Naive thymus-derived CD4-positive, alpha-beta T cell (primary cell): ENCODE measurements around the gene TUBGCP2. TPM values are rescaled to one million over a fixed set of nuclear protein-coding genes. Genes with fewer than 3 reads are reported as not detected.

ENCODE experiments used
- ATAC-seq: fragments of 150-1000 bp; cut with Tn5 transposase; 2 replicates; pipeline ENCODE4 v1.10.0; 2021; ENCODE audit warnings: mild to moderate bottlenecking, moderate library complexity
- CTCF ChIA-PET: fragments of 350-600 bp; sonication (Branson Sonifier 250); formaldehyde crosslinking; loops from one replicate; lab custom pipeline; 2021; ENCODE audit warnings: antibody characterized with exemption; lab: Charles Lee
- POLR2A ChIA-PET: fragments of 350-600 bp; sonication (Branson Sonifier 250); formaldehyde crosslinking; loops from one replicate; lab custom pipeline; 2021; ENCODE audit warnings: antibody characterized with exemption, inconsistent platforms; lab: Charles Lee
- DNase-seq, 9 donors: peaks; one replicate each; pipeline versions ENCODE4 v3.0.0 to v3.0.0-alpha.2; 2020 to 2022; ENCODE audit warnings: mixed read lengths in 1 of 9
- H3K27ac ChIP-seq: one replicate; pipeline ENCODE4 v1.7.0; 2013; ENCODE audit warnings: mild to moderate bottlenecking, low read depth, low read length, moderate library complexity
- H3K27me3 ChIP-seq, 2 donors: one replicate each; pipeline ENCODE4 v1.7.0; 2013; ENCODE audit warnings: low read length in 2 of 2, mild to moderate bottlenecking in 2 of 2, moderate library complexity in 2 of 2; ENCODE audit not compliant: control insufficient read depth in 2 of 2, insufficient read depth in 2 of 2
- H3K36me3 ChIP-seq, 3 experiments: 1 replicate in 2 of 3; 2 replicates in 1 of 3; pipeline ENCODE4 v1.7.0; 2013; ENCODE audit warnings: low read length in 3 of 3, mild to moderate bottlenecking in 3 of 3, moderate library complexity in 1 of 3; ENCODE audit not compliant: insufficient read depth in 3 of 3, control insufficient read depth in 2 of 3
- H3K4me1 ChIP-seq, 2 donors: one replicate each; pipeline ENCODE4 v1.7.0; 2013; ENCODE audit warnings: low read length in 2 of 2, mild to moderate bottlenecking in 2 of 2, moderate library complexity in 1 of 2; ENCODE audit not compliant: control insufficient read depth in 2 of 2, insufficient read depth in 2 of 2
- H3K4me3 ChIP-seq: 2 replicates; pipeline ENCODE4 v1.7.0; 2013; ENCODE audit warnings: mild to moderate bottlenecking, low read length
- H3K9me3 ChIP-seq, 3 experiments: 1 replicate in 2 of 3; 2 replicates in 1 of 3; pipeline ENCODE4 v1.7.0; 2013; ENCODE audit warnings: low read length in 3 of 3; ENCODE audit not compliant: control insufficient read depth in 2 of 3
- H3K27ac Mint-ChIP-seq, 9 donors: one replicate each; pipeline ENCODE4 v1.8.0; 2020 to 2022; ENCODE audit warnings: mixed read lengths in 9 of 9, mild to moderate bottlenecking in 8 of 9, moderate library complexity in 5 of 9, inconsistent platforms in 2 of 9
- H3K27me3 Mint-ChIP-seq, 5 donors: one replicate each; pipeline ENCODE4 v1.8.0; 2021 to 2022; ENCODE audit warnings: mixed read lengths in 5 of 5, mild to moderate bottlenecking in 1 of 5
- H3K36me3 Mint-ChIP-seq, 5 donors: one replicate each; pipeline ENCODE4 v1.8.0; 2020 to 2022; ENCODE audit warnings: mixed read lengths in 5 of 5, mild to moderate bottlenecking in 3 of 5, inconsistent platforms in 1 of 5
- H3K4me1 Mint-ChIP-seq, 7 donors: one replicate each; pipeline ENCODE4 v1.8.0; 2020 to 2022; ENCODE audit warnings: mixed read lengths in 7 of 7, mild to moderate bottlenecking in 3 of 7, inconsistent platforms in 1 of 7
- H3K4me3 Mint-ChIP-seq, 10 donors: one replicate each; pipeline ENCODE4 v1.8.0; 2020 to 2022; ENCODE audit warnings: mild to moderate bottlenecking in 10 of 10, mixed read lengths in 10 of 10, moderate library complexity in 6 of 10, inconsistent platforms in 2 of 10
- H3K9me3 Mint-ChIP-seq, 11 donors: one replicate each; pipeline ENCODE4 v1.8.0; 2020 to 2022; ENCODE audit warnings: mixed read lengths in 11 of 11, mild to moderate bottlenecking in 4 of 11, inconsistent platforms in 1 of 11, moderate library complexity in 1 of 11
- intact Hi-C, 2 donors: fragments of 100-400 bp; cut with micrococcal nuclease; formaldehyde crosslinking; loops; one replicate each; pipeline ENCODE4 v1.15.1; 2023
- polyA plus RNA-seq, 2 donors: library from polyadenylated mRNA; unstranded; fragments of 300-500 nt; fragmentation: Illumina TruSeq; gene quantifications; one replicate each; pipeline ENCODE4 v1.2.3, GENCODE V29; 2021
- total RNA-seq, 6 experiments: library from RNA in 5 of 6; stranded (reverse) in 5 of 6; gene quantifications; 1 replicate in 5 of 6; 2 replicates in 1 of 6; pipeline ENCODE4 v1.2.3 and lab custom pipeline; 2021 to 2026

The TUBGCP2 gene
- total and polyA plus RNA-seq, 7 experiments from 2014 or later = 29.6 to 97.0 (median 67.7) TPM

GRCh38 chr10:133336577-133337369 lies 28.1 kb upstream of the TUBGCP2 start, which contains the start of gene CALY:
CALY (minus strand) TSS chr10:133336896; CDS start chr10:133328989, 7,907 bp downstream.
- intact Hi-C loops = loop anchor here in 1 of 2 donors (1.0 to 2.0 kb wide), 2 partner anchors 21 to 58 kb away; partner anchors contain the start of gene MTG1
- Histone ChIP-seq H3K27me3 (no peaks in the 10 kb centered on the region), H3K4me3 (peak within 1 kb of the TSS; percentile 65), H3K36me3 (no peaks in the 10 kb centered on the region), H3K27ac (peak within 1 kb of the TSS; percentile 78), H3K4me1 (peaks cover 10 to 20% of the 10 kb centered on the region in 2 donors), H3K9me3 (no peaks in the 10 kb centered on the region)
- peaks cover 0 to 35% (median 3%) of the 10 kb centered on the region in 5 donors for H3K27me3 Mint-ChIP-seq
- peak; percentile 79 for ATAC-seq
- peaks cover 0 to 5% (median 0%) of the 10 kb centered on the region in 7 donors for H3K4me1 Mint-ChIP-seq
- no peaks in the 10 kb centered on the region for H3K36me3 Mint-ChIP-seq
- H3K4me3 Mint-ChIP-seq = peak within 1 kb of the TSS in 9 of 10 donors; percentile 48 to 84 (median 68)
- CTCF ChIA-PET = interaction anchor here (1.2 to 1.4 kb wide), 2 partner anchors 41 to 53 kb away, joined by 3 to 4 read pairs; no protein-coding TSS in a partner anchor
- H3K9me3 Mint-ChIP-seq = peaks cover 0 to 8% (median 0%) of the 10 kb centered on the region in 11 donors
- H3K27ac Mint-ChIP-seq = peak within 1 kb of the TSS in 8 of 9 donors; percentile 50 to 93 (median 74)
- POLR2A ChIA-PET = interaction anchor here (0.7 to 3.4 kb wide), 6 partner anchors 9 to 78 kb away, joined by 3 to 16 read pairs (median 4); partner anchors contain the start of genes TUBGCP2 and ZNF511
- DNase-seq = peak; percentile 69 to 94 (median 91)

- ChIA-PET POLR2A (interaction anchor here (0.9 to 3.4 kb wide), 6 partner anchors 9 to 53 kb away, joined by 3 to 16 read pairs (median 4); partner anchors contain the start of genes TUBGCP2 and ZNF511), CTCF (interaction anchor here (1.2 to 1.4 kb wide), 2 partner anchors 42 to 53 kb away, joined by 3 to 4 read pairs; no protein-coding TSS in a partner anchor)
- peaks cover 0 to 36% (median 0%) of the 10 kb centered on the region in 5 donors for H3K27me3 Mint-ChIP-seq
Measured at GRCh38 chr10:133336118-133336576, 27.5 kb upstream of the TUBGCP2 start.

GRCh38 chr10:133335246-133336117 lies 26.8 kb upstream of the TUBGCP2 start:
- peak overlapping the region in 8 of 9 donors; percentile 50 to 93 (median 78) for H3K27ac Mint-ChIP-seq
- DNase-seq = peak; percentile 56 to 95 (median 81)
- H3K4me1 ChIP-seq = peaks cover 10 to 20% of the 10 kb centered on the region in 2 donors
- ChIA-PET POLR2A (interaction anchor here (0.6 to 3.4 kb wide), 8 partner anchors 8 to 56 kb away, joined by 3 to 16 read pairs (median 3); partner anchors contain the start of gene ECHS1), CTCF (interaction anchor here (1.4 kb wide), 1 partner anchor 54 kb away, joined by 3 read pairs; no protein-coding TSS in a partner anchor)
- H3K36me3 Mint-ChIP-seq = no peaks in the 10 kb centered on the region
- H3K36me3 ChIP-seq = no peaks in the 10 kb centered on the region
- peaks cover 0 to 41% (median 0%) of the 10 kb centered on the region in 5 donors for H3K27me3 Mint-ChIP-seq
- H3K4me3 Mint-ChIP-seq = peak overlapping the region in 9 of 10 donors; percentile 48 to 81 (median 68)
- intact Hi-C loops = loop anchor here in 1 of 2 donors (1.0 to 2.0 kb wide), 5 partner anchors 26 to 59 kb away; partner anchors contain the start of genes ECHS1 and MTG1
- no peaks in the 10 kb centered on the region for H3K27me3 ChIP-seq
- H3K4me3 ChIP-seq = peak overlapping the region; percentile 65
- ATAC-seq = peak; percentile 53
- H3K4me1 Mint-ChIP-seq = peaks cover 0 to 5% (median 0%) of the 10 kb centered on the region in 7 donors
- peaks cover 0 to 8% (median 0%) of the 10 kb centered on the region in 11 donors for H3K9me3 Mint-ChIP-seq
- H3K27ac ChIP-seq = peak overlapping the region; percentile 78
- H3K9me3 ChIP-seq = no peaks in the 10 kb centered on the region

More at GRCh38 chr10:133336118-133336576, 27.5 kb upstream of the TUBGCP2 start:
- peaks cover 0 to 8% (median 0%) of the 10 kb centered on the region in 11 donors for H3K9me3 Mint-ChIP-seq
- H3K36me3 Mint-ChIP-seq = no peaks in the 10 kb centered on the region
- peak overlapping the region in 1 of 9 donors; percentile 85 for H3K27ac Mint-ChIP-seq
- intact Hi-C loops = loop anchor here in 1 of 2 donors (2.0 kb wide), 1 partner anchor 59 kb away; the partner anchor contains the start of gene MTG1
- H3K4me3 Mint-ChIP-seq = peak overlapping the region in 4 of 10 donors; percentile 25 to 81 (median 54)
- peak overlapping the region; percentile 78 for H3K27ac ChIP-seq
- no peaks in the 10 kb centered on the region for H3K36me3 ChIP-seq
- peaks cover 0 to 5% (median 0%) of the 10 kb centered on the region in 7 donors for H3K4me1 Mint-ChIP-seq
- peak overlapping the region; percentile 65 for H3K4me3 ChIP-seq
- DNase-seq (peak in 1 of 9 donors; percentile 42), ATAC-seq (no peak)
- peaks cover 10 to 20% of the 10 kb centered on the region in 2 donors for H3K4me1 ChIP-seq
- no peaks in the 10 kb centered on the region for H3K9me3 ChIP-seq
- no peaks in the 10 kb centered on the region for H3K27me3 ChIP-seq

DNA sequence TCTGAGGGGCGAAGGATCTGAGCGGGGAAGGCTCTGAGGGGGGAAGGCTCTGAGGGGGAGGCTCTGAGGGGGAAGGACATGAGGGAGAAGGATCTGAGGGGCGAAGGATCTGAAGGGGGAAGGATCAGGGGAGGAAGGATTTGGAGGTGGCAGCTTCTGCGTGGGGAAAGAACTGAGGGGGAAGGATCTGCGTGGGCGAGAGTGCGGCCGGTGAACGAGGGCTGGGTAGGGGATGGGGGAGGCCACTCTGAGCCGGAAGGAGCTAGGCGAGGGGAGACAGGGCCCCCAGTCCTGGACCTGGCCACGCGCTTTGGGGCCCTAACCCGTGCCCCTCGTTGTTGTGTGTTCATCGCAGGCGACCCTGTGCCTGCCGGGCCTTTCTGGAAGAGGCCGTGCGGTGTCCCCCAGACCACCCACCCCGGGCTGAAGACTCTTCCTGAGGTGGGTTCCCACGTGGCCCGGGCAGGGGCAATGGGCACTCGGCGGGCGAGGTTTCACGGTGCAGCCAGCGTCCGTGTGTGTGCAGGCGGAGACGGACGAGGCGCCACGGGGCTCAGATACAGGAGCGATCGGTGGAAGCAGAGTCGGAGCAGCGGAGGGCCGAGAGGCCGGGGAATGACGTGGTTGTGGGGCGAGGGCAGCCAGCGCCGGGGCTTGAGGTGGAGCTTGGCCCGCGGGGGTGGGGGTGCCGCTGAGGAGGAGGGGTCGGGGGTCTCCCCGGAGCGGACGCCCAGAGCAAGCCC lies 26.0 kb upstream of the TUBGCP2 start:
- no peaks in the 10 kb centered on the region for H3K36me3 Mint-ChIP-seq
- peaks cover 0 to 47% (median 3%) of the 10 kb centered on the region in 5 donors for H3K27me3 Mint-ChIP-seq
- peak overlapping the region in 9 of 10 donors; percentile 62 to 88 (median 78) for H3K4me3 Mint-ChIP-seq
- H3K36me3 ChIP-seq = no peaks in the 10 kb centered on the region
- ATAC-seq (peak; percentile 16), DNase-seq (peak in 1 of 9 donors; percentile 30)
- no peaks in the 10 kb centered on the region for H3K9me3 ChIP-seq
- peak overlapping the region; percentile 9 to 93 (median 84) for H3K27ac Mint-ChIP-seq
- CTCF ChIA-PET = no interaction called here
- H3K4me1 ChIP-seq = peaks cover 13 to 24% of the 10 kb centered on the region in 2 donors
- peaks cover 0 to 8% (median 4%) of the 10 kb centered on the region in 7 donors for H3K4me1 Mint-ChIP-seq
- intact Hi-C loops = loop anchor here in 1 of 2 donors (1.0 kb wide), 4 partner anchors 25 to 56 kb away; partner anchors contain the start of gene ECHS1
- peak overlapping the region; percentile 78 for H3K27ac ChIP-seq
- H3K9me3 Mint-ChIP-seq = peaks cover 0 to 8% (median 0%) of the 10 kb centered on the region in 11 donors
- POLR2A ChIA-PET = interaction anchor here (0.7 to 3.4 kb wide), 3 partner anchors 10 to 55 kb away, joined by 3 to 16 read pairs (median 11); no protein-coding TSS in a partner anchor
- no peaks in the 10 kb centered on the region for H3K27me3 ChIP-seq
- peak overlapping the region; percentile 65 for H3K4me3 ChIP-seq

DNA sequence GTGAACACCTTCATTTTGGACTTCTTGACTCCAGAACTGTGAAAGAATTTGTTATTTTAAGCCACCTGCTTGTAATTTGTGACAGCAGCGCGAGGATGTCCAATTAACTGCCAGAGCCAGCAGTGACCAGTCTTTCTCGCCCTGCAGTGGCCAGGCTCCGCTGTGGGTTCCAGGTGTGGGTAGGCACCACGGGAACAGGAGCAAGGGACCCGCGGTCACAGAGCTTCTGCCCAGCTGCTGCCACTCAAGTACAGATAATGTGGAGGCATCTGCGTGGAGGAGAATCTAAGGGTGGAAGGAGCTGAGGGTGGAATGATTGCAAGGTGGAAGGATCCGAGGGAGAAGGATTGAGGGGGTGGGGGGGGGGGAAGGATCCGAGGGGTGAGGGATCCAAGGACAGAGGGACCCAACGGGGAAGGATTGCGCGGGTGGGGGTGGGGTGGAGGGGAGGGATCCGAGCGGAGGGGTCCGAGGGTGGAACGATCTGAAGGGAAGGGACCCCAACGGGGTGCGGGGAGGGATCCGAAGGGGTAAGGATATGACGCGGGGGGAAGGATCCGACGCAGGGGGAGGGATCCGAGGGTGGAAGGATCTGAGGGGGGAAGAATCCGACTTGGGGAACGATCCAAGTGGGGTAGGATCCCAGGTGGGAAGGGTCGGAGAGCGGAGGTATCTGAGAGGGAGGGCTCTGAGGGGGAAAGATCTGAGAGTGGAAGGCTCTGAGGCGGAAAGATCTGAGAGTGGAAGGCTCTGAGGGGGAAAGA lies 24.4 kb upstream of the TUBGCP2 start:
- intact Hi-C loops = no loop called here
- Mint-ChIP-seq H3K4me1 (peaks cover 0 to 11% (median 5%) of the 10 kb centered on the region in 7 donors), H3K4me3 (peak overlapping the region in 1 of 10 donors; percentile 12), H3K27ac (peak overlapping the region in 5 of 9 donors; percentile 14 to 67 (median 55)), H3K9me3 (peaks cover 0 to 8% (median 0%) of the 10 kb centered on the region in 11 donors), H3K36me3 (no peaks in the 10 kb centered on the region), H3K27me3 (peaks cover 6 to 62% (median 8%) of the 10 kb centered on the region in 5 donors)
- Histone ChIP-seq H3K36me3 (no peaks in the 10 kb centered on the region), H3K9me3 (no peaks in the 10 kb centered on the region), H3K27ac (no peak overlapping the region), H3K27me3 (peaks cover 0 to 3% of the 10 kb centered on the region in 2 donors), H3K4me1 (peaks cover 13 to 24% of the 10 kb centered on the region in 2 donors), H3K4me3 (no peak overlapping the region)
- DNase-seq = no peak
- ATAC-seq = no peak
- CTCF ChIA-PET = interaction anchor here (1.0 kb wide), 1 partner anchor 23 kb away, joined by 3 read pairs; no protein-coding TSS in a partner anchor
- POLR2A ChIA-PET = no interaction called here
